HG03039 (cell line): ENCODE data around the gene TAGLN3.

Source experiments
- ATAC-seq: cut with Tn5 transposase; IDR thresholded peaks from one replicate; pipeline ENCODE4 v1.9.1; 2021; ENCODE audit warnings: mild to moderate bottlenecking, moderate library complexity; ENCODE audit not compliant: unreplicated experiment

Gene TAGLN3

DNA sequence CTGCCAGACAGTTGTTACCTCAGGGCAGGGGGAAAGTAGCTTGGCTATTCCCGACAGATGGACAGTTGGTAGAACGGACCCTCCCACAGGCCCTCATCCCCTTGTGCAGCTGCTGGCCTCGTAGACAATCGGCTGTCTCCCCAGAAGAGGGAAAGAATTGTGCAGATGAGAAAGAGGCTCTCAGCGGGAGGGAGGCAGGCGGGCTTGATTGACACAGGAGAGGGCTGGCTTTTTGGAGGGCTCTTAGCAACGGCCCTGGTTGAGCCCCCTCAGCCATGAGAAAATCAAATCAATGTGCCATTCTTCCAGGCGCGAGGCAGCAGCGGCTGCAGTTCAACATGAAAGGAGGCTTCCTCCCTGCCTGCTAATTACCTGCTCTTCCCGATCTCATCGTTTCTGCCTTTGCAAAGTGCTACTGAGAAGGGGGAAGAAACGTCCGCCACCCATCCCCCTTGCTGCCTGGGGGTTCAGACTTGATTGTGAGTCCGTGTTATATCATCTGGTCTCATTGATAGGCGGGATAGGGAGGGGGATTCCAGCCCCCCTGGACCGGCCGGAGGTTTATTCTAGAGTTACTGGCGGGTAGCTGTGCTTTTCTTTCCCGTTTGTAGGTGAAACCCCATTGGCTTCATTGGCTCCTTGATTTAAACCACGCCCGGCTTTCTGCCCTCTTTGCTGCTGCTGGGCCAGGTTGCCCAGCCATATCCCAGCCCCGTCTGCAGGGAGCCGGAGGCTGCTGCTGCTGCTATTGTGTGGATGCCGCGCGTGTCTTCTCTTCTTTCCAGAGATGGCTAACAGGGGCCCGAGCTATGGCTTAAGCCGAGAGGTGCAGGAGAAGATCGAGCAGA lies at the start of gene TAGLN3:
TAGLN3 (plus strand) TSS at position 287 of the 848 bp plus-strand sequence; CDS start at position 788, 501 bp downstream.
- no peak for ATAC-seq

GRCh38 chr3:111949712-111950111 lies 49.0 kb upstream of the TAGLN3 start:
- ATAC-seq, result no peak

DNA sequence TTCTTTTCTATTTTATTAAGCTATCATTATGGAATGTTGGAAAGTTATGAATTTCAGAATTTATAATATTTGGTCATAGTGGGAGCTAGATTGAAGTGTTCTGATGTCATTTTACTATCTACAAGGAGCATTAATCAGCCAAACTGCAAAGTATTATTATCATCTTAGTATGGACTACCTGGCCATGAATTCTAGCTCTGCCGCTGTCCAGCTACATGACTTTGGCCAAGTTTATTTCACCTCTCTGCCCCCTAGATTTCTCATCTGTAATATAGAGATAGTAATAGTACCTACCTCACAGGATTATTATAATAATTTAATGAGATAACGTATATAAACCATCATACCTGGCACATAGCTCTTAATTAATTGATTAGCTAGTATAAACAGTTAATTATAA lies 47.7 kb upstream of the TAGLN3 start:
- no peak for ATAC-seq

GRCh38 chr3:111952086-111952485 lies 46.6 kb upstream of the TAGLN3 start:
- ATAC-seq, result no peak

GRCh38 chr3:111952866-111953450 lies 45.8 kb upstream of the TAGLN3 start:
- ATAC-seq, result no peak

DNA sequence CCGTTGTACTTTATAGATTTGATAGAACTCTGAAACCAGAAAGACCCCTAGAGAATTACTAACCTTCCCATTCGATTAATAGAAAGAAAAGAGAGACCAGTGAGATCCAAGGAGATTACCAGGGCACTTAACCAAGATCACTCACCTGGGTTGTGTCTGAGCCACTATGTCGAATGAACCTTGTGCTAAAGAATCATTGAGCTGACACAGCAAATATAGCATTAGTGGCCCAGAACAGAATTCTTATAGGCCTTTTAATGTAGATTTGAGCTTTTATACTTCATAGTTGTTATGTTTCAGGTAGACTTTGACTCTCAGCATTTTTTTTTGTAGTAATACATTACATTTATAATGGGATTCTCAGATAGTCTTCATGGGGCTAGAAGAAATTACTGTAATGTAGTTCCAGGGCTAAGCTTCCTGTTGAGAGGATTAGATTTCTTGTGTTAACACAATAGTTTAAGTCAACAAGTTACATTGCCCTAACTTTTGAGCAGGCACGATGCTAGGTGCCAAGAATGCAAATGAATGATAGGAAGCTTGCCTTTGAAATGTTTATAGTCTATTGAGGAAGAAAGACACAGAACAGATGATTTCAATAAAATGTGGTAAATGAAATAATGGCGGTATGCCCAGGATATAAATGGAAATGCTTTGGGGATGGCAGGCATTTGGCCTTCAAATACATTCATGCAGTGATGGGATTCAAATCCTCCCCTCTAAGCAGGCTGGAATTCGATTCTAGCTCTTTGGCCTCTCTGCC lies 44.3 kb upstream of the TAGLN3 start:
- no peak for ATAC-seq

DNA sequence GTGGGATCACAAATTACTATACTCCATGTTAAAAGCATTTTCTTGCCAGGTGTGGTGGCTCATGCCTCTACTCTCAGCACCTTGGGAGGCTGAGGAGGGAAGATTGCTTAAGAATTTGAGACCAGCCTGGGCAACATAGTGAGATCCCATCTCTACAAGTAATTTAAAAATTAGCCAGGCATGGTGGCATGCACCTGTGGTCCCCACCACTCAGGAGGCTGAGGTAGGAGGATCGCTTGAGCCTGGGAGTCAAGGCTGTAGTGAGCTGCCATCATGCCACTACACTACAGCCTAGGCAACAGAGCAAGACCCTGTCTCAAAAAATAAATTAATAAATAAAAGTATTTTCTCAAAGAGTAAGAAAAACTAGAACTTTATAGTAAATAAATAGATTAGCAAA lies 42.8 kb upstream of the TAGLN3 start:
- ATAC-seq, result no peak

DNA sequence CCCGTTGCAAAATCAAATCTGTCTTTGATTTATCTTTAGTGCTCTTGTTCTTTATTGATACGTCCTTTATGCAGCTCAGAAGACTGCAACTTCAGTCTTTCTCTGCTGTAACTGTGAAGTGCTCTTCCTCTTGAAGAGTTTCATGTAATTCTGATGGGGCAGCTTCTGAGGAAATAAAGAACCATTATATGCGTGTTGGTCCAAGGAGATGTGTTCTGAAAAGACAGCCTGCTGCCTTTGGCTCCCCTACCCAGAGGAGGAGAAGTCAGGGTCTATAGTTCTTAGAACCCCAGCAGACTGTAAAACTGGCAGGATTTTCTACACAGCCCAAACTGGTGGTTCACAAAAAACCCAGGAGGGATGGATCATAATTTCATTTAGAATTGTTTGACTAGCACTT lies 42.3 kb upstream of the TAGLN3 start:
- no peak for ATAC-seq

- ATAC-seq, result no peak
Measured at GRCh38 chr3:111956995-111957734, 41.6 kb upstream of the TAGLN3 start.

DNA sequence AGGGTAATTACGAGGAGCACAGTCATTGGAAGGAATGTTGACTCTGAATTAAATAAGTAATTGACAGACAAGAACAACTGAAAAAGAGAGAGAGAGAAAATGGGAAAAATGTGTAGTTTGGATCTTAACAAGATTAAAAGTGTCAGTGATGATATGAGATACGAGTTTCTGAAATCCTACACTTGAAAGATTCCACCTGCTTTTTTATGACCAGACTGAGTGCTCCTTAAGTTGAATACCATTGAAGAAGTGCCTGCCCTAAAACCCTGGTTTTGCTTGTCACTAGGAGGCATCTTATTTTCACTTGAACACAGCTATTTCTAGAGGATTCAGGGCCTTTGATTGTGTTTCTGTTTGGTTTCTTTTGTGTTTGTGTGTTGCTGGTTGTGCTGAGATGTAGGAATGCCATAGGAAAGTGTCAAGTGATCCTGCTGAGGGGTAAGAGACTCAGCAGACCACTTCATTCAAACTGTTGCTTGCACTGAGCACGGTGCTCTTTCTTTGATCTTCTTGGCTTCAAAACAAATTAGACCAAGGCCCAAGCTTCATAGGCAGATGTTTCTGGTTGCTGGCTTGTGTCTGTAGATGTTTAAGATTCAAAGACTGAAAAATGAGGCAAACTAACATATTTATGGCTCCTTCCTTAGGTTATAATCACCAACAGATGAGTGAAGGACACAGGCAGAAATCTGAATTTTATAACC lies 37.1 kb upstream of the TAGLN3 start:
- ATAC-seq, result no peak

- no peak for ATAC-seq
Measured at GRCh38 chr3:111963424-111963823, 35.3 kb upstream of the TAGLN3 start.

GRCh38 chr3:111965484-111965883 lies 33.2 kb upstream of the TAGLN3 start:
- no peak for ATAC-seq

DNA sequence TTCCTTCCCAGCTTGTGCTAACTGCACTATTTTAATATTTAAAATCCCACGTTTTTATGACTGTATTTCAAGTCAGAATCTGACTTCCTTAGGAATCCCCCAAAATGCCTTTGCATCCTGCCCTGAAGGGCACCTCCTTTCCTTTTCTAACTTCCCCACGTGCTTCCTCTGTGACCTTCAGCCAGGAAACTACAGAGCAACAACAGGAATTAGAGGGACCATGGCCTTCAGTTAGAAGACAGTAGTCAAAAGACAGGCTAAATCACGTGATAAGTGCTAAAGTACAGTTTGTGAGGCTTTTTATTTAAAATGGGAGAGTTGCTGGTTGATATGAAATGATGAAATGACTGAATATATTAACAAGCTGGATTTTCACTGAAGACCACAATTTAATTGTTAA lies 31.7 kb upstream of the TAGLN3 start:
- no peak for ATAC-seq

GRCh38 chr3:111967651-111968274 lies 31.0 kb upstream of the TAGLN3 start:
- peak; percentile 96 for ATAC-seq

GRCh38 chr3:111968319-111969054 lies 30.2 kb upstream of the TAGLN3 start:
- no peak for ATAC-seq

DNA sequence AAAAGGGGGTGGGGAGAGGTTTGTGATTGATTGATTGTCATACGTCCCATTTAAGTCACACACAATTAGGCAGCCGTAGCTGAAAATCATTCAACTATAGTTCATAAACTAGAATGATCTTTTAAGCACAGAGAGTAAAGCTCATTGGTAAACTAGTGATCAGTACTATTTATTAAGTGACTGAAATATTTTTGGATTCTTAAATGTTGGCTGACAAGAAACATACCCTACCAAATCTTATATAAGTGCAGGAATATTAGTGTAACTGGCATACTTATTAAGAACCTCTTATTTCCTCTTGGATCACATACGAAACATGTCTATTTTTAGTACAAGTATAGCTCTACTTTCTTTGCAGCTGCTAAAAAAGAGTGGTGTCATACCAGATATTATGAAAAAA lies 28.3 kb upstream of the TAGLN3 start:
- ATAC-seq, result no peak

DNA sequence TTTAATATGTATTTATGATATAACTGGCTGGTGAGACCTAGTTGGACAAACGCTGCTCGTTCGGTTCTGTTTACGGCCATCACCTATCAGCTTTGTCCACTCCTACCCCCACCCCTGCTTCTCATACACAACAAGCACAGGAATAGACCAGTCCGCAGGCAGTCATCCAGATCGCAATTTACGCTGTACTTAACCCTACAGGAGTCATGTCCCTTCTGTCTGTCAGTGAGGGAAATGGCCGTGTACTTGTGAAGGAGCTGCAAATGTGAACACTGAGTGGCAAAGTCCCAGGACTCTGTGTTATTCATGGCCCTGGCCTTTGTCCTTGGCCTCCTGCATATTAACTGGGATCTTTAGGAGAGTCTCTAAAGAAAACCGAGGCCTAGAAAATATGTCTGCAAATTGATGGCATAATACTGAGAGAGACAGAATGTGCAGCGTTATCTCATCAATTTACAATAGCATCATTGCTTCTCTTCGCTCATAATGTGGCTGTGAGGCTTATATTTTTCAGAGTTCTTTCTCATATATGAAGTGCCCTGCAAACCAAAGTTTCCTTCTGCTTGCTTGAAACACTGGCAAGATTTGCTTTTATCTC lies 27.1 kb upstream of the TAGLN3 start:
- no peak for ATAC-seq

- ATAC-seq, result no peak
Measured at GRCh38 chr3:111972891-111973290, 25.8 kb upstream of the TAGLN3 start.

- no peak for ATAC-seq
Measured at GRCh38 chr3:111975131-111975530, 23.6 kb upstream of the TAGLN3 start.
